K562 (cell line): Measurements from ENCODE around the gene INO80C.
"Not testable (repeated sequence)": the region's sequence is repeated elsewhere in the genome, so short reads cannot be mapped to it uniquely, and the experiment has no call there.

Experiments used
- CEBPB ChIP-seq: fragments of 450-650 bp; IDR thresholded peaks from 2 replicates; pipeline ENCODE4 v1.6.1; 2016; ENCODE audit warnings: missing genetic modification characterization, missing compliant biosample characterization
- CHD2 ChIP-seq: IDR thresholded peaks from 2 replicates; pipeline ENCODE4 v1.6.1; 2011; ENCODE audit warnings: low read depth, low read length
- FOXM1 ChIP-seq, 2 experiments: fragments of 450-650 bp in 1 of 2; sonication (generic) in 1 of 2; formaldehyde crosslinking in 1 of 2; IDR thresholded peaks; 2 replicates each; pipeline versions ENCODE4 v1.6.1 to v1.9.0; 2017 to 2022; ENCODE audit warnings: low read depth in 2 of 2, mild to moderate bottlenecking in 2 of 2, missing genetic modification reagents in 1 of 2, moderate library complexity in 1 of 2
- MCM3 ChIP-seq: fragments of 450-650 bp; IDR thresholded peaks from 2 replicates; pipeline ENCODE4 v1.6.1; 2016
- STAG1 ChIP-seq: sonication (generic); formaldehyde crosslinking; IDR thresholded peaks from 2 replicates; pipeline ENCODE4 v1.5.0; 2020; ENCODE audit warnings: missing genetic modification reagents, borderline replicate concordance
- ZNF124 ChIP-seq: sonication (generic); formaldehyde crosslinking; IDR thresholded peaks from 2 replicates; pipeline ENCODE4 v1.8.1; 2022; ENCODE audit warnings: missing genetic modification reagents
- ZNF384 ChIP-seq: IDR thresholded peaks from 2 replicates; pipeline ENCODE4 v1.6.1; 2012; ENCODE audit warnings: low read depth, low read length, improper control_type of control experiment
- ZZZ3 ChIP-seq: fragments of 450-650 bp; IDR thresholded peaks from 2 replicates; pipeline ENCODE4 v1.6.1; 2016; ENCODE audit warnings: antibody characterized with exemption, mild to moderate bottlenecking, moderate library complexity
- TF ChIP-seq, protein P1 (sequence below), 3 experiments: IDR thresholded peaks in 2 of 3; conservative IDR thresholded peaks in 1 of 3; 2 replicates each; pipeline ENCODE4 v1.5.1; 2011 to 2012; ENCODE audit warnings: low read length in 3 of 3, mild to moderate bottlenecking in 3 of 3, control low read depth in 2 of 3, improper control_type of control experiment in 1 of 3, inconsistent platforms in 1 of 3, low read depth in 1 of 3, mixed read lengths in 1 of 3, moderate library complexity in 1 of 3; ENCODE audit not compliant: insufficient read depth in 2 of 3
- TF ChIP-seq, protein P2 (sequence below): sonication (generic); formaldehyde crosslinking; IDR thresholded peaks from 2 replicates; pipeline ENCODE4 v1.8.0; 2022; ENCODE audit warnings: missing genetic modification reagents, mild to moderate bottlenecking, borderline replicate concordance
- TF ChIP-seq, protein P3 (sequence below): sonication (generic); IDR thresholded peaks from 2 replicates; pipeline ENCODE4 v1.6.1; 2016
- TF ChIP-seq, protein P4 (sequence below): sonication (generic); formaldehyde crosslinking; IDR thresholded peaks from 2 replicates; pipeline ENCODE4 v1.8.1; 2023; ENCODE audit warnings: mild to moderate bottlenecking, missing genetic modification reagents, moderate library complexity

DNA sequence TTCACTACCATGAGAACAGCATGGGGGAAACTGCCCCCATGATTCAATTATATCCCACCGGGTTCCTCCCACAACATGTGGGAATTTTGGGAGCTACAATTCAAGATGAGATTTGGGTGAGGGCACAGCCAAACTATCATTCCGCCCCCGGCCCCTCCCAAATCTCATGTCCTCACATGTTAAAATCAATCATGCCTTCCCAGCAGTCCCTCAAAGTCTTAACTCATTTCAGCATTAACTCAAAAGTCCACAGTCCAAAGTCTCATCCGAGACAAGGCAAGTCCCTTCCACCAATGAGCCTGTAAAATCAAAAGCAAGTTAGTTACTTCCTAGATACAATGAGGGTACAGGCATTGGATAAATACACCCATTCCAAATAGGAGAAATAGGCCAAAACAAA, 10.2 kb downstream of the INO80C start:
- TF ChIP-seq, protein P1, sequence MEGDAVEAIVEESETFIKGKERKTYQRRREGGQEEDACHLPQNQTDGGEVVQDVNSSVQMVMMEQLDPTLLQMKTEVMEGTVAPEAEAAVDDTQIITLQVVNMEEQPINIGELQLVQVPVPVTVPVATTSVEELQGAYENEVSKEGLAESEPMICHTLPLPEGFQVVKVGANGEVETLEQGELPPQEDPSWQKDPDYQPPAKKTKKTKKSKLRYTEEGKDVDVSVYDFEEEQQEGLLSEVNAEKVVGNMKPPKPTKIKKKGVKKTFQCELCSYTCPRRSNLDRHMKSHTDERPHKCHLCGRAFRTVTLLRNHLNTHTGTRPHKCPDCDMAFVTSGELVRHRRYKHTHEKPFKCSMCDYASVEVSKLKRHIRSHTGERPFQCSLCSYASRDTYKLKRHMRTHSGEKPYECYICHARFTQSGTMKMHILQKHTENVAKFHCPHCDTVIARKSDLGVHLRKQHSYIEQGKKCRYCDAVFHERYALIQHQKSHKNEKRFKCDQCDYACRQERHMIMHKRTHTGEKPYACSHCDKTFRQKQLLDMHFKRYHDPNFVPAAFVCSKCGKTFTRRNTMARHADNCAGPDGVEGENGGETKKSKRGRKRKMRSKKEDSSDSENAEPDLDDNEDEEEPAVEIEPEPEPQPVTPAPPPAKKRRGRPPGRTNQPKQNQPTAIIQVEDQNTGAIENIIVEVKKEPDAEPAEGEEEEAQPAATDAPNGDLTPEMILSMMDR (IDR thresholded peaks at IDR 0.05 in 2 of 3, conservative IDR thresholded peaks at IDR 0.05 in 1 of 3; ENCODE audit: insufficient read depth in 2 of 3, low read depth in 1 of 3, low read length in 3 of 3) = not testable (repeated sequence)
- not testable (repeated sequence) for TF ChIP-seq MCM3; CEBPB (tag); ZNF124 (CRISPR knock-in tag); FOXM1 (IDR thresholded peaks at IDR 0.05; ENCODE audit: low read depth); FOXM1 (CRISPR knock-in tag; IDR thresholded peaks at IDR 0.05; ENCODE audit: low read depth); STAG1 (CRISPR knock-in tag); ZZZ3; ZNF384; CHD2
- TF ChIP-seq, protein P2, sequence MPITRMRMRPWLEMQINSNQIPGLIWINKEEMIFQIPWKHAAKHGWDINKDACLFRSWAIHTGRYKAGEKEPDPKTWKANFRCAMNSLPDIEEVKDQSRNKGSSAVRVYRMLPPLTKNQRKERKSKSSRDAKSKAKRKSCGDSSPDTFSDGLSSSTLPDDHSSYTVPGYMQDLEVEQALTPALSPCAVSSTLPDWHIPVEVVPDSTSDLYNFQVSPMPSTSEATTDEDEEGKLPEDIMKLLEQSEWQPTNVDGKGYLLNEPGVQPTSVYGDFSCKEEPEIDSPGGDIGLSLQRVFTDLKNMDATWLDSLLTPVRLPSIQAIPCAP (CRISPR knock-in tag) = not testable (repeated sequence)
- TF ChIP-seq, protein P3, sequence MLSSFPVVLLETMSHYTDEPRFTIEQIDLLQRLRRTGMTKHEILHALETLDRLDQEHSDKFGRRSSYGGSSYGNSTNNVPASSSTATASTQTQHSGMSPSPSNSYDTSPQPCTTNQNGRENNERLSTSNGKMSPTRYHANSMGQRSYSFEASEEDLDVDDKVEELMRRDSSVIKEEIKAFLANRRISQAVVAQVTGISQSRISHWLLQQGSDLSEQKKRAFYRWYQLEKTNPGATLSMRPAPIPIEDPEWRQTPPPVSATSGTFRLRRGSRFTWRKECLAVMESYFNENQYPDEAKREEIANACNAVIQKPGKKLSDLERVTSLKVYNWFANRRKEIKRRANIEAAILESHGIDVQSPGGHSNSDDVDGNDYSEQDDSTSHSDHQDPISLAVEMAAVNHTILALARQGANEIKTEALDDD = not testable (repeated sequence)
- TF ChIP-seq, protein P4, sequence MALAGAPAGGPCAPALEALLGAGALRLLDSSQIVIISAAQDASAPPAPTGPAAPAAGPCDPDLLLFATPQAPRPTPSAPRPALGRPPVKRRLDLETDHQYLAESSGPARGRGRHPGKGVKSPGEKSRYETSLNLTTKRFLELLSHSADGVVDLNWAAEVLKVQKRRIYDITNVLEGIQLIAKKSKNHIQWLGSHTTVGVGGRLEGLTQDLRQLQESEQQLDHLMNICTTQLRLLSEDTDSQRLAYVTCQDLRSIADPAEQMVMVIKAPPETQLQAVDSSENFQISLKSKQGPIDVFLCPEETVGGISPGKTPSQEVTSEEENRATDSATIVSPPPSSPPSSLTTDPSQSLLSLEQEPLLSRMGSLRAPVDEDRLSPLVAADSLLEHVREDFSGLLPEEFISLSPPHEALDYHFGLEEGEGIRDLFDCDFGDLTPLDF = not testable (repeated sequence)
